Immature natural killer cell (primary cell): Measurements from ENCODE around the gene TMPRSS2. TPM values are rescaled to one million over a fixed set of nuclear protein-coding genes. Genes with fewer than 3 reads are reported as not detected.

Experiments
- DNase-seq, 3 donors: peaks; one replicate each; pipeline ENCODE4 v3.0.0; 2022; ENCODE audit warnings: mixed read lengths in 1 of 3
- H3K27ac Mint-ChIP-seq, 6 donors: one replicate each; pipeline ENCODE4 v1.8.0; 2020; ENCODE audit warnings: mixed read lengths in 6 of 6, mild to moderate bottlenecking in 5 of 6, inconsistent platforms in 4 of 6, moderate library complexity in 3 of 6
- H3K27me3 Mint-ChIP-seq, 3 donors: one replicate each; pipeline ENCODE4 v1.8.0; 2020 to 2021; ENCODE audit warnings: low read depth in 3 of 3, mild to moderate bottlenecking in 3 of 3, mixed read lengths in 3 of 3, moderate library complexity in 3 of 3, inconsistent platforms in 1 of 3
- H3K36me3 Mint-ChIP-seq, 3 donors: one replicate each; pipeline ENCODE4 v1.8.0; 2020; ENCODE audit warnings: mixed read lengths in 3 of 3, inconsistent platforms in 2 of 3, mild to moderate bottlenecking in 2 of 3
- H3K4me1 Mint-ChIP-seq, 2 donors: one replicate each; pipeline ENCODE4 v1.8.0; 2020; ENCODE audit warnings: inconsistent platforms in 2 of 2, mild to moderate bottlenecking in 2 of 2, mixed read lengths in 2 of 2, moderate library complexity in 1 of 2
- H3K4me3 Mint-ChIP-seq, 5 donors: one replicate each; pipeline ENCODE4 v1.8.0; 2020; ENCODE audit warnings: mild to moderate bottlenecking in 5 of 5, mixed read lengths in 5 of 5, inconsistent platforms in 3 of 5, moderate library complexity in 3 of 5
- H3K9me3 Mint-ChIP-seq, 6 donors: one replicate each; pipeline ENCODE4 v1.8.0; 2020; ENCODE audit warnings: mild to moderate bottlenecking in 6 of 6, mixed read lengths in 6 of 6, inconsistent platforms in 4 of 6, moderate library complexity in 3 of 6
- polyA plus RNA-seq, 3 donors: library from polyadenylated mRNA; unstranded; fragments of 300-500 nt; fragmentation: Illumina TruSeq; gene quantifications; one replicate each; pipeline ENCODE4 v1.2.3, GENCODE V29; 2021

The TMPRSS2 gene
- polyA plus RNA-seq, 3 donors from 2014 or later: not detected

DNA sequence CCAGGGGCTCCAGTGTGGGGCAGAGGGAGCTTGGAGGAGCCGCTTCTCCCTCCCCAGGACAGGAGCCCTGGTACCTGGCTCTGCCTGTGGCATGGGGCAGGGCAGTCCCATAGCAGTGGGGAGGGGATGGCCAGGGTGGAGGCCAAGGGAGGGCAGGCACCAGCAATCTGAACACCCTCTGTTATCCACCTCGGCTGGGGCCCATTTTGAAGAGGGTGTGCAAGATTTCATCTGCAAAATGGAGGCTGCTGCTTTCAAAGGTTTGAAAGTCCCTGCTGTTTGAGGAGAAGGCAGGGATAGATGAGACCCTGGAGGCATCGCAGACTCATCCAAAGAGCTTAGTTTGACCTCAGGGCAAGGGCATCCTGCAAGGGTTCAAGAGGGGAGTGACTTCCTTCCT, 15.2 kb upstream of the TMPRSS2 start:
- H3K27ac Mint-ChIP-seq: no peak overlapping the region
- peaks cover 0 to 17% (median 0%) of the 10 kb centered on the region in 3 donors for H3K27me3 Mint-ChIP-seq
- no peaks in the 10 kb centered on the region for H3K4me1 Mint-ChIP-seq
- no peaks in the 10 kb centered on the region for H3K36me3 Mint-ChIP-seq
- no peak for DNase-seq
- no peaks in the 10 kb centered on the region for H3K9me3 Mint-ChIP-seq
- no peak overlapping the region for H3K4me3 Mint-ChIP-seq

DNA sequence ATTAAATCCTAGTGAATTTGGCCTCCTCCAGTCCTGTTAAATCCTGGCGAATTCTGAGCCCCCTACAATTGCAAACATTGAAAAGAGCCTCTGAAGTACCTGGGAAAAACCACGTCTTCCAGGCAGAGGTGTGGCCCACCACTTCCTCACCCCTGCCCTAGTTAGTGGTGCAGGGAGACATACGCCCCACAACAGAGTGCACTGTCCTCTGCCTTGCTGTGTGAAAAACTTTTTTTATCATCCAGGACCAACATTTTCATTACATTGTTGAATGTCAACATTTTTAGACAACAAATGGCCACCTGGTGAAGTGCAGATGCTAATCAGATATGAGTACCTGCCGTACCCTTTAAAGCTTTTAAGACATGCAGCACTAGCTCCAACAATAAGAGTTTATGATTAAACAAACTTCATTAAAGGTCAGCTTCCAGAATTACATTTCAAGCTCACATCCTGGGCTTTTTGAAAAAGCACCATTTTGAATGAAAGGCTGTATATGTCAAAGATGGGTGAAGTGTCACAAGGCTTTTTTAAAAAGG, 13.6 kb upstream of the TMPRSS2 start:
- H3K36me3 Mint-ChIP-seq: no peaks in the 10 kb centered on the region
- DNase-seq: no peak
- H3K4me3 Mint-ChIP-seq: no peak overlapping the region
- H3K9me3 Mint-ChIP-seq: no peaks in the 10 kb centered on the region
- H3K27me3 Mint-ChIP-seq: peaks cover 0 to 9% (median 0%) of the 10 kb centered on the region in 3 donors
- no peaks in the 10 kb centered on the region for H3K4me1 Mint-ChIP-seq
- H3K27ac Mint-ChIP-seq: no peak overlapping the region

DNA sequence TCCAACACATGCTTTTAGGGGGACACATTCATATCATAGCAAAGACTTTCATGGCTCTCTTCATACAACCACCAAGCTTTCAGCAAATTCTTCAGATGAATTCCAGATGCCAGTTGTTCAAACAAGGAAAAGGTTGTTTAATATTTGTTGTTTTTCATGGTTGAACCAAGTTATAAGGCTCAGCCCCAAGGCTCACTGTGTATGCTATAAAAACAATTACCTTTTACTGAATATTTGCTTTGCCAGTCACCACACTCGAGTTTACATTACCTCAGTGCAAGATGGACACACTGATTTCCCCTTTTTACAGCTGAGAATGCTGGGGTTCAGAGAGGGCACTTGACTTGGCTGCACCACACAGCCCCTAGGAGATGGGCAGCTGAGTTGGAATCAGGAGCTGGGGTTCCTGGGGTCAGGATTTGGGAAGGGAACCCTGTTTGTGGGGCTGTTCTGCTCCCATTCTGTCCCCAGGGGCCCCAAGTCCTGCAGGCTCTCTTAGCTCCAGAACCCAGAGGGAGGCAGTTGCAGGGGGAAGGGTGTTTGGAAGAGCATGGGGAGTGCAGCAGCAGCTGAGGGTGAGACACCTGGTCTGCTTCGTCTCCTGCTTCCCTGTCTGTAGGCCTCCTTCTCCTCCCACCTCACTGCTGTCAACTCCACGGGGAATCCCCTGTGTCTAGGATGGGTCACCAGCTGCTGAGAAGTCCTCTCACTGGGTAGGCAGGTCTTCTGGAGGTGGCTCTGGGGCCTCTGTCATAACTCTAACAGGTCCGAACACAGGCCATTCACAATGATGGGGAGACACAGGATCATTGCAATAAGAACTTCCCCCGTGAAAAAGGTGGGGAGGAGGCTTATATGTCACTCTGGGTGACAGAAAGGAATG, 12.8 kb upstream of the TMPRSS2 start:
- Mint-ChIP-seq H3K27ac (no peak overlapping the region), H3K27me3 (peaks cover 0 to 12% (median 1%) of the 10 kb centered on the region in 3 donors), H3K36me3 (no peaks in the 10 kb centered on the region), H3K4me1 (no peaks in the 10 kb centered on the region), H3K4me3 (no peak overlapping the region), H3K9me3 (no peaks in the 10 kb centered on the region)
- no peak for DNase-seq

DNA sequence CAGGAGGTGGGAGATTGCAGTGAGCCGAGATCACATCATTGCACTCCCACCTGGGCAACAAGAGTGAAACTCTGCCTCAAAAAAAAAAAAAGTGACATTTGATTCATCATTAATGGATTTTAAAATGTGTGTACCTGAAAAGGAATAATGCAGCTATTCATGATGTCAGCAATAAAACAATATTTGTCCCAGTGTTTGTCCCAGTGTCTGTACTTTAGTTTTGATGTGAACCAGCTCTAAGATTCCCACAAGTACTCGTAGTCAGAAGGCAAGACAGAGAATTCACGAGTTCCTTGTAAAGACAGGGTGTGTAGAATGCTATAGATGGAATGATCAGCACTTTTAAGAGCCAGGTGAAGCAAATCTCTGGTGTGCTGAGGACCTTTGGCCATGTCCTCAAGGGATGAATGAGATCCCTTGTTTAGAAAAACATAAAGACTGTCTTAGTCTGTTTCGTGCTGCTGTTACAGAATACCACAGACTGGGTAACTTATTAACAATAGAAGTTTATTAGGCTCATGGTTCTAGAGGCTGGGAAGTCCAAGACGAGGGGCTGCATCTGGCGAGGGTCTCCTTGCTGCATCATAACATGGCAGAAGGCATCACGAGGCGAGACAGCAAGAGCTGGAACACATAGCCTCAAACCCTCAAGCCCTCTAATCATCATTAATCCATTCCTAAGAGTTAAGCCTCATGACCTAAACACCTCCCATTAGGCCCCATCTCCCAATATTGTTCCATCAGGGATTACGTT, 12.0 kb upstream of the TMPRSS2 start:
- no peak overlapping the region for H3K27ac Mint-ChIP-seq
- no peak for DNase-seq
- peaks cover 0 to 10% (median 1%) of the 10 kb centered on the region in 3 donors for H3K27me3 Mint-ChIP-seq
- H3K4me3 Mint-ChIP-seq: no peak overlapping the region
- no peaks in the 10 kb centered on the region for H3K9me3 Mint-ChIP-seq
- no peaks in the 10 kb centered on the region for H3K4me1 Mint-ChIP-seq
- no peaks in the 10 kb centered on the region for H3K36me3 Mint-ChIP-seq

DNA sequence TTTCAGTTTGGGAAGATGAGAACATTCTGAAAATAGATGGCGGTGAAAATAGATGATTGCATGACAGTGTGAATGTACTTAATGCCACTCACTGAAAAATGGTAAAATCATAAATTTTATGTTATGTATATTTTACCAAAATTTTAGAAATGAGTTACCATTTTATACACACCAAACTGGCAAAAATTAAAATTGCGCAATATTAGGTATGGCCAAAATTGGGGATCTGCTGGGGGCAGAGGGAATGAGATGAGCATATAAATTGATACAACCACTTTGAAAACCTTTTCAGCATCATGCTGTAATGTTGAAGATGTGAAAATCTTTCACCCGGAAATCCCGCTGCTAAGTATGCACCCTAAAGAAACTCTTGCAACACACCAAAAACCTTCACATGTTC, 10.8 kb upstream of the TMPRSS2 start:
- Mint-ChIP-seq H3K36me3 (no peaks in the 10 kb centered on the region), H3K4me3 (no peak overlapping the region), H3K4me1 (no peaks in the 10 kb centered on the region), H3K27ac (no peak overlapping the region), H3K27me3 (peaks cover 0 to 8% (median 1%) of the 10 kb centered on the region in 3 donors), H3K9me3 (no peaks in the 10 kb centered on the region)
- no peak for DNase-seq

DNA sequence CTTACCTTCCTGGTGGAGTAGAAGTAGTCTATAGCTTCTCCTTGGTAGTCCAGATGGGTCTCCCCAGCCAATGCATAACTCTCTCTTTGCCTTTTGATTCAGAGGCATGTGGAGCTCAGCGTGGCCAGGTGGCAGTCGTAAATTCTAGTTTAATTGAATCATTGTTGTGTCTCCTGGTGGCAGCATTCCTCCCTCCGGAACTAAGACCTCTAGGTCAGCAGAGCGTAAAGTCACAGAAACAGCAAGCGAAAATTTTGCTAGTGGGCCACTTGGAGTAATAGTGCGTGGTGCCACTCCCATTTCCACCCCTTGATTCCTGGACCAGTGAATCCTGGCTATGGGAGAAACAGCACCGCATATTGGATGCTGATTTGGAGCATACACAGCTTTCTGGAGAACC, 3.9 kb upstream of the TMPRSS2 start:
- no peak for DNase-seq
- peaks cover 0 to 2% (median 0%) of the 10 kb centered on the region in 6 donors for H3K9me3 Mint-ChIP-seq
- no peak overlapping the region for H3K4me3 Mint-ChIP-seq
- H3K36me3 Mint-ChIP-seq: no peaks in the 10 kb centered on the region
- no peaks in the 10 kb centered on the region for H3K4me1 Mint-ChIP-seq
- H3K27me3 Mint-ChIP-seq: peaks cover 5 to 7% (median 7%) of the 10 kb centered on the region in 3 donors
- no peak overlapping the region for H3K27ac Mint-ChIP-seq

DNA sequence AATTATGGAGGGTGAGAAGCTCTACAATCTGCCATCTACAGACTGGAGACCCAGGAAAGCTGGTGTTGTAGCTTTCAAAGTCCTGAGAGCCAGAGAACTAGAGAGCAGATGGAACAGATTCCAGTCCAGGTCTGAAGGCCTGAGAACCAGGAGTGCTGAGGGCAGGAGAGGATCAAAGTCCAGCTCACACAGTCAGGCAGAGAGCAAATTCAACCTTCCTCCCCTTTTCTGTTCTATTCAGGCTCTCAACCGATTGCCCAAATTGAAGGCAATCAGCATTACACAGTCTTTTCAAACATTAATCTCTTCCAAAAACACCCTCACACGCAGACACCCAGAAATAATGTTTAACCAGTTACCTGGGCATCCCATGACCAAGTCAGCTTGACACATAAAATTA, 2.5 kb upstream of the TMPRSS2 start:
- no peak for DNase-seq
- H3K36me3 Mint-ChIP-seq: no peaks in the 10 kb centered on the region
- no peak overlapping the region for H3K4me3 Mint-ChIP-seq
- no peak overlapping the region for H3K27ac Mint-ChIP-seq
- no peaks in the 10 kb centered on the region for H3K4me1 Mint-ChIP-seq
- peaks cover 7 to 8% (median 7%) of the 10 kb centered on the region in 3 donors for H3K27me3 Mint-ChIP-seq
- peaks cover 0 to 2% (median 0%) of the 10 kb centered on the region in 6 donors for H3K9me3 Mint-ChIP-seq

DNA sequence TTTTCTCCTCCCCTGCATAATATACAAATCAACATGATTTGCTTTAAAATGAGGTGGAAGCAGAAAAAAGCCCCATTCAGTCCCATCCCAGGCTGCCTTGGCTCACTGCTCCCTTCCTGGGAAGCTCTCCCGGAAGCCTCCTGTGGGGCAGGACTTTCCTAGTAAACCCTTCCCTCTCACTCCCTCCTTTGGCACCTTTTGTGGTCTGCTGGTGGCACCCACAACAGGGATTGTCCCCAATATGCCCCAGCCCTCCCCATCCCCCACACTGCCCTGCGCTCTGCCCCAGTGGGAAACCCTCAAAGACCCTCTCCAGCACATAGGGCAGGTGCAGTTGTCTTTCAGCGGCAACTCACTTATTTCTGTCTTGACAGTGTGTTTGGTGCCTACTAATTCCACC, 1.8 kb upstream of the TMPRSS2 start:
- H3K9me3 Mint-ChIP-seq: peaks cover 0 to 2% (median 0%) of the 10 kb centered on the region in 6 donors
- H3K27me3 Mint-ChIP-seq: peaks cover 7 to 11% (median 8%) of the 10 kb centered on the region in 3 donors
- DNase-seq: no peak
- no peaks in the 10 kb centered on the region for H3K4me1 Mint-ChIP-seq
- H3K4me3 Mint-ChIP-seq: no peak overlapping the region
- H3K27ac Mint-ChIP-seq: no peak overlapping the region
- H3K36me3 Mint-ChIP-seq: no peaks in the 10 kb centered on the region

DNA sequence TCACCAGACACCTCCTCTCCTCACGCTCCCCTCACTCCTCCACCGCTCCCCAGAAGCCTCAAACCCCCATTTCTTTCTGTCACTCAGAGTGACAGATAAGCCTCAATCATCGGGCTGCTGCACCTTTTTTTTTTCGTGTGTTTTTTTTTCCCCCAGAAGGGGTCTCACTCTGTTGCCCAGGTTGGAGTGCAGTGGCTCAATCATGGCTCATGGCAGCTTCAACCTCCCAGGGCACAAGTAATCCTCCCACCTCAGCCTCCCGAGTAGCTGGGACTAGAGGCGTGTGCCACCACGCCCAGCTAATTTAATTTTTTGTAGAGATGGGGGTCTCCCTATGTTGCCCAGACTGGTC, 1.2 kb upstream of the TMPRSS2 start:
- peaks cover 8 to 11% (median 10%) of the 10 kb centered on the region in 3 donors for H3K27me3 Mint-ChIP-seq
- no peaks in the 10 kb centered on the region for H3K36me3 Mint-ChIP-seq
- H3K4me3 Mint-ChIP-seq: peak overlapping the region in 1 of 5 donors; percentile 13
- DNase-seq: no peak
- H3K9me3 Mint-ChIP-seq: peaks cover 0 to 2% (median 0%) of the 10 kb centered on the region in 6 donors
- H3K27ac Mint-ChIP-seq: no peak overlapping the region
- H3K4me1 Mint-ChIP-seq: no peaks in the 10 kb centered on the region

DNA sequence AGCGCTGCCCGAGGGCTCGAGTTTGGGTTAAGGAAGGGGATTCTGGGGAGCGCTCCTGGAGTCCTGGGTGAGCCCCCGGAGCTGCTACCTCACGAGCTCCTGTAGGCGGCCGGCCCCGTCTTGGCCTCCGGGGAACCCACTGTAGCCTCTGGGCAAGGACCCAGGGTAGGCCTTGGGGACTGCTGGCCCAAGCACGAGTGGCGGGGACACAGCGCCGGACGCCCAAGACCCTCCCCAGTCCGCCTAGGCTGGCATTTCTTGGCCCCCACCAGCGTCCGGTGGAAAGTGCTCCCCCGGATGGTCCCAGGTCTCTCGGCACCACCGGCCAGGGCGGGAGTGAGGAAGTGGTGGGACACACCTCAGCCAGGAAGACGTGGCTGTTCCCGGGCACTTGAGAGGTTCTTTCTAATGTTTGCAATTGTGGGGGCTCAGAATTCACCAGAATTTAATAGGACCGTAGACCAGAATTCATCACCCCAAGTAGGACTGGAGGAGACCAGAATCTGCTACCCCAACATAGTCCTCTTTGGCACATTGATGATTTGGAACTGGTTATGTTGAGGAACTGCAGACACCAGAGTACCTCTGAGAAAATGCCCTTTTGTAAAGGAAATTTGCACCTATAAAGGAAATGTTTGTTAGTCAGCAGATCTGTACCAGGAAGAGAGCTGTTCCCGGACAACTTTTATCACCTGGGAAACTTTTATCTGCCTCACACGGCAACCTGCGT, 622 bp upstream of the TMPRSS2 start:
- Mint-ChIP-seq H3K9me3 (peaks cover 0 to 2% (median 0%) of the 10 kb centered on the region in 6 donors), H3K27me3 (peaks cover 8 to 12% (median 11%) of the 10 kb centered on the region in 3 donors), H3K27ac (no peak overlapping the region), H3K36me3 (no peaks in the 10 kb centered on the region), H3K4me3 (no peak overlapping the region), H3K4me1 (no peaks in the 10 kb centered on the region)
- no peak for DNase-seq

DNA sequence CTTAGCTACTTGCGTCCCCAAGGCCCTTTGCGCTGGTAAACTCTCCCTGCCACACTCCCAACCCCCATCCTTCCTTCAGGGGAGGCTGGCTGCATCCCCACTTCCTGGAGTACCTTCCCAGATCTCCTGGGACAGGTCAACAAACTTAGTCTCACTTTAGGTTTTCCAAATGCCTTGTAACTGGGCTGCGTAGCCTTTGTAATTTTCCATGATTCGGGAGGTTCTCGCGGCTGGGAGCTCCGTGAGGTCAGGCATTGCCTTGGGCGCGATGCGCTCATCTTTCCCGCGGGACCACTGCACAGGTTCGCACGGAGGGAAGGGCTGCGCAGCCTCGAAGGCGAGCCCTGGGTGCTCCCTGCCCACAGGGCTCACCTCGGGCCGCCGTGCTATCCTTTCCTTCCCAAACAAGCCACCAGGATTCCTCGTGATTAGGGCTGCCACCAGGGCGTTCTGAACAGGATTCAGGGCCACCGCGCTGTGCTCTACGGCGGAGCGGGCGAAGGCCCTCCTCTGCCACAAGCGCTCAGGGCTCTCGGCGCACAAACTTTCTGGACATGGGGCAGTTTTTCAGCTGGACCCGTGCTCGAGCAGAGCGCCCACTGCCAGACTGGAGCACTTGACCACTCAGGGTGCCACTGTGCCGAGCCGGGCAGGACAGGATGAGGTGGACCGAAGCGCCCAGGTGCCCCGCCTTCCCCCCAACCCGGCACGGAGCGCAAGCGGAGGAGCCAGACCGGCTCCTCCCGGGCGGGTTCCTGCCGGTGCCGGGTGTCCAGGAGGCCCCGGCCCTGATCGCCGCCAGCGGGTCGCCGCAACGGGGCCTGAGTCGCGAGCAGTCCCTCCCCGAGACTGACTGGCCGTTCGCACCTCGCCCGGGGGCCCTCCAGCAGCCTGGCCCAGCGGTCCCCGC, 1.1 kb downstream of the TMPRSS2 start:
- H3K27me3 Mint-ChIP-seq: peaks cover 6 to 16% (median 12%) of the 10 kb centered on the region in 3 donors
- no peak overlapping the region for H3K4me3 Mint-ChIP-seq
- no peak overlapping the region for H3K27ac Mint-ChIP-seq

DNA sequence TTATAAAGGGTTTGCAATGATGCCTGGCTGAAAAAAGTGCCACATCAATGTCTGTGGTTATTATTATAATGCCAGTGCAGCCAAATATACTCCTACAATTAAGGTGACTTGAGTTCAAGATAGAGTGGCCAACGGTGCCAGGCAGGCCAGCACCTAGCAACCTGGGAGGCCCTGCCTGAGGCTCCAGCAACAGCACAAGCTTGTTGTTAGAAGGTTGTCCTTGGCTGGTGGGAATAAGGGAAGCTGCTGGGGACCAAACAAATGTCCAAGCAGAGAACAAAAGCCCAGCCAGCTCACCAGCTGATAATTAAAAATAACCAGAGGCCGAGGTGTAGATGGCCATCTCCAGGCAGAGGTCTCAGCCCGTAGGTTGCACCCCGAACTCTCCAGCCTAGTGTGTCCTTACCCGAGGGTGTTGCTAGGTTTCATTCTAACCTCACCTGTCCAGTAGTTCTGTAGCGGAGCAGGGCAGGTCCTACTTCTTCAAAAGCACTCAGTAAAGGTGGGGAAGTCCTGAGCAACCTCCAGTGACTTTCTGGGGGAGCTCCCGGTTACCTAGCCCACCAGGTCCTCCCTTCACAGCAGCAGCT, 1.9 kb downstream of the TMPRSS2 start:
- H3K4me1 Mint-ChIP-seq: no peaks in the 10 kb centered on the region
- peaks cover 6 to 16% (median 12%) of the 10 kb centered on the region in 3 donors for H3K27me3 Mint-ChIP-seq

More for the DNA sequence above, 1.1 kb downstream of the TMPRSS2 start:
- DNase-seq: no peak
- Mint-ChIP-seq H3K4me1 (no peaks in the 10 kb centered on the region), H3K9me3 (peaks cover 0 to 2% (median 0%) of the 10 kb centered on the region in 6 donors), H3K36me3 (no peaks in the 10 kb centered on the region)

More for the DNA sequence above, 1.9 kb downstream of the TMPRSS2 start:
- no peak overlapping the region for H3K27ac Mint-ChIP-seq
- no peak for DNase-seq
- H3K9me3 Mint-ChIP-seq: peaks cover 0 to 2% (median 0%) of the 10 kb centered on the region in 6 donors
- no peak overlapping the region for H3K4me3 Mint-ChIP-seq
- no peaks in the 10 kb centered on the region for H3K36me3 Mint-ChIP-seq
